Osteoblast (primary cell): ENCODE measurements around the gene GRAMD1A. TPM values are rescaled to one million over a fixed set of nuclear protein-coding genes. Genes with fewer than 3 reads are reported as not detected.

Source experiments
- DNase-seq: peaks from one replicate; pipeline ENCODE4 v3.0.0; 2011; ENCODE audit warnings: low spot score, mixed read lengths; ENCODE audit not compliant: insufficient read length; ENCODE audit errors: missing footprints
- H2AFZ ChIP-seq: 2 replicates; pipeline ENCODE4 v1.6.0; 2011; ENCODE audit warnings: mild to moderate bottlenecking, low read length
- H3K27ac ChIP-seq: 2 replicates; pipeline ENCODE4 v1.5.1; 2011; ENCODE audit warnings: mild to moderate bottlenecking, low read depth, low read length, moderate library complexity
- H3K27me3 ChIP-seq: 2 replicates; pipeline ENCODE4 v1.6.0; 2012; ENCODE audit warnings: mild to moderate bottlenecking, control low read depth, inconsistent platforms, low read length, moderate library complexity; ENCODE audit not compliant: insufficient read depth
- H3K36me3 ChIP-seq: 2 replicates; pipeline ENCODE4 v1.5.1; 2011; ENCODE audit warnings: mild to moderate bottlenecking, low read length, control low read depth, moderate library complexity; ENCODE audit not compliant: insufficient read depth
- H3K4me1 ChIP-seq: 2 replicates; pipeline ENCODE4 v1.5.1; 2011; ENCODE audit warnings: mild to moderate bottlenecking, low read length, control low read depth, moderate library complexity; ENCODE audit not compliant: insufficient read depth
- H3K4me2 ChIP-seq: 2 replicates; pipeline ENCODE4 v1.6.0; 2011; ENCODE audit warnings: mild to moderate bottlenecking, low read length; ENCODE audit not compliant: insufficient read depth
- H3K4me3 ChIP-seq: fragments of 200-600 bp; sonication (generic); 3 replicates; pipeline ENCODE4 v1.5.1; 2012; ENCODE audit warnings: mild to moderate bottlenecking, low read length, inconsistent platforms; ENCODE audit not compliant: insufficient read depth
- H3K79me2 ChIP-seq: 2 replicates; pipeline ENCODE4 v1.6.0; 2012; ENCODE audit warnings: mild to moderate bottlenecking, low read length, control low read depth, inconsistent platforms; ENCODE audit not compliant: insufficient read depth
- H3K9me3 ChIP-seq: 2 replicates; pipeline ENCODE4 v1.5.1; 2011; ENCODE audit warnings: low read depth, low read length, control low read depth
- H4K20me1 ChIP-seq: 2 replicates; pipeline ENCODE4 v1.6.0; 2012; ENCODE audit warnings: mild to moderate bottlenecking, low read length, control low read depth; ENCODE audit not compliant: insufficient read depth
- CTCF ChIP-seq: IDR thresholded peaks from 2 replicates; pipeline ENCODE4 v1.5.1; 2011; ENCODE audit warnings: mild to moderate bottlenecking, low read depth, low read length, moderate library complexity; ENCODE audit errors: extremely low read depth
- total RNA-seq: library from RNA; depleted of rRNA; stranded (reverse); fragments of >200 nt; gene quantifications from 2 replicates; pipeline ENCODE4 v1.2.3, GENCODE V29; 2012

The GRAMD1A gene
- total RNA-seq, 1 donor, result 29.7 TPM

GRCh38 chr19:34982275-34982674 lies 17.8 kb upstream of the GRAMD1A start:
- Histone ChIP-seq H4K20me1 (no peaks in the 10 kb centered on the region), H3K4me2 (no peak overlapping the region), H2AFZ (no peak overlapping the region), H3K4me3 (no peak overlapping the region), H3K9me3 (no peaks in the 10 kb centered on the region), H3K36me3 (no peaks in the 10 kb centered on the region), H3K79me2 (no peaks in the 10 kb centered on the region), H3K27me3 (no peaks in the 10 kb centered on the region), H3K4me1 (peaks cover 4% of the 10 kb centered on the region), H3K27ac (no peak overlapping the region)
- TF ChIP-seq CTCF, result no peak
- DNase-seq, result no peak

GRCh38 chr19:34983786-34984185 lies 16.3 kb upstream of the GRAMD1A start:
- Histone ChIP-seq H3K27me3 (no peaks in the 10 kb centered on the region), H2AFZ (no peak overlapping the region), H3K4me2 (no peak overlapping the region), H3K27ac (no peak overlapping the region), H4K20me1 (no peaks in the 10 kb centered on the region), H3K4me1 (peaks cover 4% of the 10 kb centered on the region), H3K4me3 (no peak overlapping the region), H3K79me2 (no peaks in the 10 kb centered on the region), H3K9me3 (no peaks in the 10 kb centered on the region), H3K36me3 (no peaks in the 10 kb centered on the region)
- DNase-seq, result no peak
- no peak for TF ChIP-seq CTCF

- peaks cover 4% of the 10 kb centered on the region for H3K4me1 ChIP-seq
- H4K20me1 ChIP-seq, result no peaks in the 10 kb centered on the region
- no peak overlapping the region for H3K27ac ChIP-seq
- no peaks in the 10 kb centered on the region for H3K79me2 ChIP-seq
- no peak overlapping the region for H3K4me2 ChIP-seq
- H3K36me3 ChIP-seq, result no peaks in the 10 kb centered on the region
- DNase-seq, result no peak
- no peak overlapping the region for H2AFZ ChIP-seq
- no peak overlapping the region for H3K4me3 ChIP-seq
- TF ChIP-seq CTCF, result no peak
- no peaks in the 10 kb centered on the region for H3K9me3 ChIP-seq
- H3K27me3 ChIP-seq, result no peaks in the 10 kb centered on the region
Measured at GRCh38 chr19:34984287-34984686, 15.8 kb upstream of the GRAMD1A start.

GRCh38 chr19:34985249-34986022 lies 14.7 kb upstream of the GRAMD1A start:
- no peak overlapping the region for H3K4me2 ChIP-seq
- no peaks in the 10 kb centered on the region for H4K20me1 ChIP-seq
- H3K4me3 ChIP-seq, result no peak overlapping the region
- H3K79me2 ChIP-seq, result no peaks in the 10 kb centered on the region
- peak; percentile 62 for DNase-seq
- no peaks in the 10 kb centered on the region for H3K27me3 ChIP-seq
- no peak for TF ChIP-seq CTCF
- peak overlapping the region; percentile 49 for H2AFZ ChIP-seq
- no peaks in the 10 kb centered on the region for H3K9me3 ChIP-seq
- H3K36me3 ChIP-seq, result no peaks in the 10 kb centered on the region
- peaks cover 4% of the 10 kb centered on the region for H3K4me1 ChIP-seq
- H3K27ac ChIP-seq, result no peak overlapping the region
